Activated naive CD4-positive, alpha-beta T cell treated with Interleukin-2 at 50 U/mL for 16 hours (primary cell): ENCODE results near the gene CCL25.

ENCODE experiments used
- DNase-seq: peaks from one replicate; pipeline ENCODE4 v3.0.0-alpha.2; 2020

CCL25 gene

GRCh38 chr19:8045872-8046568 lies 6.5 kb upstream of the CCL25 start:
- no peak for DNase-seq

DNA sequence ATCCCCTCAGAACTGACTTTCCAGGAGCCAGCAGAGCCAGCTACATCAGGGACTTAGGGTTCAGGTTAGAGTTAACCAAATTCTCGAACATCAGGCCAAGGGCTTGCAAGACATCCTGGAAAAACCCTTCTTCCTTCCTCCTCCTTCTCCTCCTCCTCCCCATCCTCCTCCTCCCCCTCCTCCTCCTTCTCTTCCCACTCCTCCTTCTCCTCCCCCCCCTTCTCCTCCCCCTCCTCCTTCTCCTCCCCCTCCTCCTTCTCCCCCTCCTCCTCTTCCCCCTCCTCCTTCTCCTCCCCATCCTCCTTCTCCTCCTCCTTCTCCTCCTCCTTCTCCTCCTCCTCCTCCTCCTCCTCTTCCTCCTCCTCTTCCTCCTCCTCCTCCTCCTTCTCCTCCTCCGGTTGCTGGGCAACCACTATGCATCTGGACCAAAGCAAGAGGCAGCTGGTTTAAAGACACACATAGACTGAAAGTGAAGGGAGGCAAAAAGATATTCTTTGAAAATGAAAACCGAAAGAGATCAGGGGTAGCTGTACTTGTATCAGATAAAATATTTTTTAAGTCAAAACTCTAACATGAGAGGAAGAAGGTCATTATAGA lies 5.9 kb upstream of the CCL25 start:
- no peak for DNase-seq

DNA sequence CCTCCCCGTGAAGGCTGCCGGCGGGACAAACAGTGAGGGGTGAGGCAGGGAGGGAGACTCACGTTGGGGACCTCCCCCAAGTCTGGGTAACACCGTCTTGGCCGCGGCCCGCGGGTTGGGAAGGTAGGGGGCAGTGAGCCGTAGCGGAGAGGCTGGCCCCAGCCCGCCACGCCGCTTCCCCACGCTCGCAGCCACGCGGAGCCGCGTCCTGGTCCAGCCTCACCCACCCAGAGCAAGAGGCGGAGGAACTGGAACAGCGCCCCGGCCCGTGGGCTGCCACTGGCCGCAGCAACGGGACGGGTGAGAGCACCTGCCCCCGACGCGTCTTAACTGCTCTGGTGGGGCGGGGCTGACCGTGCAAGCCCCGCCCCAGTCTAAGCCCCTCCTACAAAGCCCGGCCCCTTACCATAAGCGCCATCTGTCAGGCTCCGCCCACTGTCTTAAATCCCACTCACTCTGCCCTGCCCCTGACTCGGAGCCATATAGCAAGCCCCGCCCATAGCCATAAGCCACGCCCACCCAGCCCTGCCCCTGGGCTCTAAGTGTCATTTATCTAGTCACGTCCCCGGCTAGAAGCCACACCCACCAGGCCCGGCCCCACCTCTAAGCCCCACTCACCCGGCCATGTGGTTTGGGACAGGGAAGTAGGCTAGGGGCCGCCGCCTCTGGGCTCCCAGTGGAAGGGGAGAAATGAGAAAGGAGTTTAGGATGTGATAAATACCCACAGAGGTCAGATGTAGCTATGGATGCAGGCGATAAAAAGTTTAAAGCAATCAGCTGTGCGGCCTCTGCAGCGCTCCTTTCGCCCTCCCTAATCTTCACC lies 2.1 kb upstream of the CCL25 start:
- peak; percentile 87 for DNase-seq

- no peak for DNase-seq
These were observed 1.6 kb downstream of the CCL25 start for GRCh38 chr19:8054169-8054568.

DNA sequence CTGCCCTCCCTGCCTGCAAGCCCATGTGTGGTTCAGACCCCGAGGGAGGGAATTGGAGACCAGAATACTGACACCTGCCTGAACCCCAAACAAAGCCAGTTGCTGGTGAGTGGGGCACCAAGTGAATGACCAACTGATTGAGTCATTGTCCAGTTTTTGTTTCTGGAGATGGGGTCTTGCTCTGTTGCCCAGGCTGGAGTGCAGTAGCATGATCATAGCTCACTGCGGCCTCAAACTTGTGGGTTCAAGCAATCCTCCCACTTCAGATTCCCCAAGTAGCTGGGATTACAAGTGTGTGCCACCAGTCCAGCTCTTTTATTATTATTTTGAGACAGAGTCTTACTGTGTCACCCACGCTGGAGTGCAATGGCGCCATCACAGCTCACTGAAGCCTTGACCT lies 4.0 kb downstream of the CCL25 start:
- DNase-seq: no peak

GRCh38 chr19:8057545-8058270 lies 5.1 kb downstream of the CCL25 start:
- DNase-seq: no peak

DNA sequence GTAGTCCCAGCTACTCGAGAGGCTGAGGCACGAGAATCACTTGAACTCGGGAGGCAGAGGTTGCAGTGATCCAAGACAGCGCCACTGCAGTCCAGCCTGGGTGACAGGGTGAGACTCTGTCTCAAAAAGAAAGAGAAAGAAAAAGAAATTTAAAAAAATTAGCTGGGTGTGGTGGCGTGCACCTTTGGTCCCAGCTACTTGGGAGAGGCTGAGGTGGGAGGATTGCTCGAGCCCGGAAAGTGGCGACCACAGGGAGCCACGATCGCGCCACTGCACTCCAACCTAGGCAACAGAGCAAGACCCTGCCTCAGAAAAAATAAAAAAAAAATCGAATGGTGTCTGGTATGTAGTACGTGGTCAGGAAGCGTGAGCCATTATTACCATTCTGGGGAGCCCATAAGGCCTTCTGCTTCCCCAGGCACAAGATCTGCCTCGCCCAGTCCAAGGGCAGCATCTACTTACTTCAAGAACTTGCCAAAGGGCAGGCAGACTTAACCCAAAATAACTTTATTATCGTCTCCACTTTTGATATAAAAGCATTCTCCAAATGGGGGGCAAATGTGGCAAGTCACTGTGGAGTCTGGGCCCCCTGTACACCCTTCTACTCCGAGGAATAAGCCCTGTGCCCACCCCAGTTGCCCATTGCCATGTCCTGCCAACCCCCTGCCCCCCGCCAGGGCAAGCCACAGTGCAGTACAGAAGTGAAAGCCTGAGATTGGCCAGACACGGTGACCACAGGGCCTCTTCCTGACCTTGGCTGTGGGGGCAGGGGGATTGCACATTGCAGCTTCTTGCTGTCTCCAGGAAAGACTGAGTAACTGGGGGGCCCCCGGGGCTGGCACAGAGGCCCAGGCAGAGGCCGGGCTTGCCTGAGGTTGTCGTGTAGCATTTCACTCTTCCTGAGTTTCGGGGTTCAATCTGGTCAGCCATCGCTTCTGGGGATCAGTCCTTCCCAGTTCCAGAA lies 12.6 kb downstream of the CCL25 start:
- no peak for DNase-seq

DNA sequence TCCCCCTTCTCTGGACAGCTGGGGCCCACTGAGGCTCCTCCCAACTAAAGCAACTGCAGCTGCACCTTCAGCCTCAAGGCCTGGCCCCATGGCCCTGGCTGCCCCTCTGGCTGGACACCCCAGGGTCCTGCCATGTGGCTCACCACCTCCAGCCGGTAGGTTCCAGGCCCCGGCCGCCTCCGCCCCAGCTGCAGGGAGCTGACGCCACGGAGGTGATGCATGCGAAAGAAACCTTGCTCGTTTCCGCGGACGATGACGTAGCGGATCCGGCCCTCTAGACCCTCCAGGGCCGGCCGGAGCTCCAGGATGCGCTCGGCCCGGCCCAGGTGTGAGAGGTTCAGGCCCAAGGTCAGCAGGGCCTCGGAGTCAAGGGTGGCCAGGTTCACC lies 13.3 kb downstream of the CCL25 start:
- no peak for DNase-seq

GRCh38 chr19:8069096-8069973 lies 16.8 kb downstream of the CCL25 start:
- DNase-seq: no peak

GRCh38 chr19:8071912-8072311 lies 19.4 kb downstream of the CCL25 start:
- DNase-seq: no peak

GRCh38 chr19:8074501-8074900 lies 21.9 kb downstream of the CCL25 start:
- no peak for DNase-seq

DNA sequence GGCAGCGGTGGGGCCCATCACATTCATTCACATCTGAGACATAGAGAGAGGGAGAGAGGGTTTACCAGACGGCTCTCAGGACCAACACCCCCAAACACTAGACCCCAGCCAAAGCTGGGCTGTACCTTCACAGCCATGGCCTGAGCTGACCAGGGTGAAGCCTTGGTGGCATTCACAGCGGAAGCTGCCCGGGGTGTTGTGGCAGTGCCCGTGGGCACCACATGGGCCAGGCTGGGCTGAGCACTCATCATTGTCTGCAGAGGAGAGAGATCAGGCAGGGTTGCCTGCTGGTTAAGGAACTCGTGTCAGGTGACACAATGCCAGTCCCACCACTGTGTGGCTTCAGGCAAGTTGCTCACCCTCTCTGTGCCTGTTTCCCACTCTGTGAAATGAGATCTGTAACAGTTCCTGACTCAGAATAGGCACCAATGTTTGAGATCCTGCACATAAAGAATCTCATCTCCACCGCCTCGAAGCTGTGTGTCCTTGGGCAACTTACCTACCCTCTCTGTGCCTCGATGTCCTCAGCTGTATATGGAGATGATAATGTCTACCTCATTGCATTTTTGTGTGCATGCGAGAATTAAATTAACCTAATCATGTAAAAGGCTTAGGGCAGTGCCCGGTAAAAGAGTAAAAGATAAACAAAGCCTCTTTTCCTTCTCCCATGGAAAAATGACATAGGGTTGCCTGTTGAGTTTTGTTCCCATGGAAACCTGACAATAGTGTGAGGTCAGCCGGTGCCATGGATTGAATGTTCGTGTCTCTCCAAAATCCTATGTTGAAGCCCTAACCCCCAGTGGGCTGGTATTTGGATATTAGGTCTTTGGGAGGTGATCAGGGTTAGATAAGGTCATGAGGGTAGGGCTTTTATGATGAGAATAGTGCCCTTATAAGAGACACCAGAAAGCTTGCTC lies 22.9 kb downstream of the CCL25 start:
- no peak for DNase-seq

DNA sequence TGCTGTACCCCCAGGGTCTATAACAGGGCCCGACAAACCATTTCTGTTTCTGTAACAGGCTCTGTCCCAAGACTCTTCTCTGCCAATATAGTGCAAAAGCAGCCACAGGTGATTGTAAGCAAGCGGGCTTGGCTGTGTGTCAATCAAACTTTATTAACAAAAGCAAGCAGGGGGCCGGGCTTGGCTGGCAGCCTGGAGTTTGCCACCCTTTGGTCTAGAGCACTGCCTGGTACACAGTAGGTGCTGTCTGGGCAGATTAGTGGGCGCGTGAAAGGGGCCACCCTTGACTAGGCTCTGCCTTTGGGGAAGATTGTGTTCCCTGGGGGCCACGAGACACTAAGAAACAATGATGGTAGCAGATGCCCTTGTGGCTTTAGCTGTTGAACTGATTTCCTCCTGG lies 27.4 kb downstream of the CCL25 start:
- no peak for DNase-seq

GRCh38 chr19:8080832-8081231 lies 28.3 kb downstream of the CCL25 start:
- no peak for DNase-seq

- no peak for DNase-seq
These were observed 29.3 kb downstream of the CCL25 start for GRCh38 chr19:8081569-8082550.

GRCh38 chr19:8083141-8083540 lies 30.6 kb downstream of the CCL25 start:
- DNase-seq: no peak

- no peak for DNase-seq
These were observed 31.6 kb downstream of the CCL25 start for GRCh38 chr19:8084152-8084551.

DNA sequence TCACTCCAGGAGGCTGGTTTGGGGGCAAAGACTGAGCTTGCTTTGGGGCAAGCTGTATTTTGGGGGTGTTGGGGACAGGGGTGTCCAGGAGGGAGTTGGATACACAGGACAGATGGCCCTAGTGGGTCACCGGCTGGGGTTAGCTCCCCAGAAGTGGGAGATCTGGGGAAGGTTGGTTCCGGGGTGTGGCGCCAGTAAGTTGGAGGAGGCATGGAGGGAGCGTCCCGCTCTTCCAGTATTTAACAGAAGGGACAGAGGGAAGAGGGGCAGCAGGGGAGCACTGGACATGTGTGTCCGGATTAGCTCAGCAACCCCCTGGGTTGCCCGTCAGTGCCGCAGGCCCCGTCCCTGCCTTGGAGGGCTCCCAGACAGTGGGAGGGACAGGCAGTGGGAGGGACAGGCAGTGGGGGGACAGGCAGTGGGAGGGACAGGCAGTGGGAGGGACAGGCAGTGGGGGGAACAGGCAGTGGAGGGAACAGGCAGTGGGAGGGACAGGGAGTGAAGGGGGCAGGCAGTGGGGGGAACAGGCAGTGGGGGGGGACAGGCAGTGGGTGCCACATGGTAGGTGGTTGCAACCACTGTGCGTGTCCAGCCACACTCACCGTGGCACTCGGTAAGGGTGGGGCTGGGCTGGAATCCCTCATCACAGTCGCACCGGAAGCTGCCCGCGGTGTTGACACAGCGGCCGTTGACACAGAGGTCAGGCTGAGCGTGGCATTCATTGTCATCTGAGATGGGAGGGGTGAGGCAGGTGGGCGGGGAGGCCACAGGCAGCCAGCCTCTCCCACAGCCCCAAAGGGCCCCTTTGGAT lies 33.2 kb downstream of the CCL25 start:
- DNase-seq: no peak
